Measurements from ENCODE around the gene PI4KB. TPM values are rescaled to one million over a fixed set of nuclear protein-coding genes. Genes with fewer than 3 reads are reported as not detected.

Gene PI4KB
- total RNA-seq, 1 experiment from 2014 or later: 45.1 TPM

DNA sequence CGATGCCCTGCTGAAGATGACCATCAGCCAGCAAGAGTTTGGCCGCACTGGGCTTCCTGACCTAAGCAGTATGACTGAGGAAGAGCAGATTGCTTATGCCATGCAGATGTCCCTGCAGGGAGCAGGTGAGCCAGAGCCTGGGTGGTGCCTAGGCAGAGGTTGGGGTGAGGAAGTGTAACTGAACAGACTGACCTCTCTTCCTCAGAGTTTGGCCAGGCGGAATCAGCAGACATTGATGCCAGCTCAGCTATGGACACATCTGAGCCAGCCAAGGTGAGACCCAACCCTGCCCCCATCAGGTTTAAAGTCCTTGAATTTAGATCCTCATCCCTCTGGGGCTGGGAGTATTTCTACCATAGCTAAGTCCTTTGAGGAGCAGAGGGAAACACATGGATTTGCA is 60.9 kb downstream of the PI4KB start:
- TF ChIP-seq FOSL1 (IDR thresholded peaks at IDR 0.05; ENCODE audit: low read depth) (no peak), EZH2phosphoT487 (IDR thresholded peaks at IDR 0.05; ENCODE audit: borderline replicate concordance) (no peak), SRF (IDR thresholded peaks at IDR 0.05; ENCODE audit: low read depth) (no peak), POLR2AphosphoS5 (IDR thresholded peaks at IDR 0.05; ENCODE audit: low read depth, low read length) (no peak), ZNF274 (IDR thresholded peaks at IDR 0.05; ENCODE audit: low read depth, low read length) (no peak), EZH2 (IDR thresholded peaks at IDR 0.05) (no peak), TCF7L2 (IDR thresholded peaks at IDR 0.05; ENCODE audit: borderline replicate concordance, extremely low read depth, insufficient read depth, insufficient read length) (no peak), CEBPB (IDR thresholded peaks at IDR 0.05; ENCODE audit: low read depth) (no peak), RAD21 (IDR thresholded peaks at IDR 0.05; ENCODE audit: low read depth) (no peak), CBX3 (IDR thresholded peaks at IDR 0.05; ENCODE audit: low read depth) (no peak), SIN3A (IDR thresholded peaks at IDR 0.05; ENCODE audit: low read depth) (no peak), JUND (IDR thresholded peaks at IDR 0.05) (no peak), ZFX (IDR thresholded peaks at IDR 0.05) (no peak), YY1 (IDR thresholded peaks at IDR 0.05; ENCODE audit: extremely low read depth, insufficient replicate concordance, low read depth, low read length) (no peak)
- TF ChIP-seq, protein P1, sequence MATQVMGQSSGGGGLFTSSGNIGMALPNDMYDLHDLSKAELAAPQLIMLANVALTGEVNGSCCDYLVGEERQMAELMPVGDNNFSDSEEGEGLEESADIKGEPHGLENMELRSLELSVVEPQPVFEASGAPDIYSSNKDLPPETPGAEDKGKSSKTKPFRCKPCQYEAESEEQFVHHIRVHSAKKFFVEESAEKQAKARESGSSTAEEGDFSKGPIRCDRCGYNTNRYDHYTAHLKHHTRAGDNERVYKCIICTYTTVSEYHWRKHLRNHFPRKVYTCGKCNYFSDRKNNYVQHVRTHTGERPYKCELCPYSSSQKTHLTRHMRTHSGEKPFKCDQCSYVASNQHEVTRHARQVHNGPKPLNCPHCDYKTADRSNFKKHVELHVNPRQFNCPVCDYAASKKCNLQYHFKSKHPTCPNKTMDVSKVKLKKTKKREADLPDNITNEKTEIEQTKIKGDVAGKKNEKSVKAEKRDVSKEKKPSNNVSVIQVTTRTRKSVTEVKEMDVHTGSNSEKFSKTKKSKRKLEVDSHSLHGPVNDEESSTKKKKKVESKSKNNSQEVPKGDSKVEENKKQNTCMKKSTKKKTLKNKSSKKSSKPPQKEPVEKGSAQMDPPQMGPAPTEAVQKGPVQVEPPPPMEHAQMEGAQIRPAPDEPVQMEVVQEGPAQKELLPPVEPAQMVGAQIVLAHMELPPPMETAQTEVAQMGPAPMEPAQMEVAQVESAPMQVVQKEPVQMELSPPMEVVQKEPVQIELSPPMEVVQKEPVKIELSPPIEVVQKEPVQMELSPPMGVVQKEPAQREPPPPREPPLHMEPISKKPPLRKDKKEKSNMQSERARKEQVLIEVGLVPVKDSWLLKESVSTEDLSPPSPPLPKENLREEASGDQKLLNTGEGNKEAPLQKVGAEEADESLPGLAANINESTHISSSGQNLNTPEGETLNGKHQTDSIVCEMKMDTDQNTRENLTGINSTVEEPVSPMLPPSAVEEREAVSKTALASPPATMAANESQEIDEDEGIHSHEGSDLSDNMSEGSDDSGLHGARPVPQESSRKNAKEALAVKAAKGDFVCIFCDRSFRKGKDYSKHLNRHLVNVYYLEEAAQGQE (IDR thresholded peaks at IDR 0.05; ENCODE audit: low read depth): no peak
- TF ChIP-seq, protein P2, sequence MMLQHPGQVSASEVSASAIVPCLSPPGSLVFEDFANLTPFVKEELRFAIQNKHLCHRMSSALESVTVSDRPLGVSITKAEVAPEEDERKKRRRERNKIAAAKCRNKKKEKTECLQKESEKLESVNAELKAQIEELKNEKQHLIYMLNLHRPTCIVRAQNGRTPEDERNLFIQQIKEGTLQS (IDR thresholded peaks at IDR 0.05): no peak
- TF ChIP-seq, protein P3, sequence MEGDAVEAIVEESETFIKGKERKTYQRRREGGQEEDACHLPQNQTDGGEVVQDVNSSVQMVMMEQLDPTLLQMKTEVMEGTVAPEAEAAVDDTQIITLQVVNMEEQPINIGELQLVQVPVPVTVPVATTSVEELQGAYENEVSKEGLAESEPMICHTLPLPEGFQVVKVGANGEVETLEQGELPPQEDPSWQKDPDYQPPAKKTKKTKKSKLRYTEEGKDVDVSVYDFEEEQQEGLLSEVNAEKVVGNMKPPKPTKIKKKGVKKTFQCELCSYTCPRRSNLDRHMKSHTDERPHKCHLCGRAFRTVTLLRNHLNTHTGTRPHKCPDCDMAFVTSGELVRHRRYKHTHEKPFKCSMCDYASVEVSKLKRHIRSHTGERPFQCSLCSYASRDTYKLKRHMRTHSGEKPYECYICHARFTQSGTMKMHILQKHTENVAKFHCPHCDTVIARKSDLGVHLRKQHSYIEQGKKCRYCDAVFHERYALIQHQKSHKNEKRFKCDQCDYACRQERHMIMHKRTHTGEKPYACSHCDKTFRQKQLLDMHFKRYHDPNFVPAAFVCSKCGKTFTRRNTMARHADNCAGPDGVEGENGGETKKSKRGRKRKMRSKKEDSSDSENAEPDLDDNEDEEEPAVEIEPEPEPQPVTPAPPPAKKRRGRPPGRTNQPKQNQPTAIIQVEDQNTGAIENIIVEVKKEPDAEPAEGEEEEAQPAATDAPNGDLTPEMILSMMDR (IDR thresholded peaks at IDR 0.05 in 2 of 3, conservative IDR thresholded peaks at IDR 0.05 in 1 of 3; ENCODE audit: borderline replicate concordance in 1 of 3, insufficient read depth in 1 of 3, low read depth in 2 of 3, low read length in 2 of 3): no peak
- TF ChIP-seq, protein P4, sequence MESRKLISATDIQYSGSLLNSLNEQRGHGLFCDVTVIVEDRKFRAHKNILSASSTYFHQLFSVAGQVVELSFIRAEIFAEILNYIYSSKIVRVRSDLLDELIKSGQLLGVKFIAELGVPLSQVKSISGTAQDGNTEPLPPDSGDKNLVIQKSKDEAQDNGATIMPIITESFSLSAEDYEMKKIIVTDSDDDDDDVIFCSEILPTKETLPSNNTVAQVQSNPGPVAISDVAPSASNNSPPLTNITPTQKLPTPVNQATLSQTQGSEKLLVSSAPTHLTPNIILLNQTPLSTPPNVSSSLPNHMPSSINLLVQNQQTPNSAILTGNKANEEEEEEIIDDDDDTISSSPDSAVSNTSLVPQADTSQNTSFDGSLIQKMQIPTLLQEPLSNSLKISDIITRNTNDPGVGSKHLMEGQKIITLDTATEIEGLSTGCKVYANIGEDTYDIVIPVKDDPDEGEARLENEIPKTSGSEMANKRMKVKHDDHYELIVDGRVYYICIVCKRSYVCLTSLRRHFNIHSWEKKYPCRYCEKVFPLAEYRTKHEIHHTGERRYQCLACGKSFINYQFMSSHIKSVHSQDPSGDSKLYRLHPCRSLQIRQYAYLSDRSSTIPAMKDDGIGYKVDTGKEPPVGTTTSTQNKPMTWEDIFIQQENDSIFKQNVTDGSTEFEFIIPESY (IDR thresholded peaks at IDR 0.05; ENCODE audit: extremely low read depth, insufficient replicate concordance, low read length): no peak
- ChIA-PET RAD21 (ENCODE audit: low non-redundant PET in 1 of 2, low total read pairs in 2 of 2, uncharacterized antibody in 2 of 2, unreplicated experiment in 2 of 2) (no interaction called here), CTCF (no interaction called here), POLR2A (no interaction called here)
- Histone ChIP-seq H4K20me1 (ENCODE audit: insufficient read depth) (no peaks in the 10 kb centered on the region), H3K9me3 (ENCODE audit: control insufficient read depth in 1 of 2, insufficient read depth in 1 of 2, low read depth in 1 of 2, low read length in 2 of 2) (no peaks in the 10 kb centered on the region), H2AFZ (ENCODE audit: low read depth, low read length, poor library complexity, severe bottlenecking) (no peak overlapping the region), H3K79me2 (ENCODE audit: insufficient read depth, low read length) (peaks cover 22% of the 10 kb centered on the region), H3K9ac (ENCODE audit: low read length) (no peak overlapping the region), H3K27ac (ENCODE audit: low read depth, low read length) (no peak overlapping the region), H3K27me3 (ENCODE audit: insufficient read depth, low read length) (no peaks in the 10 kb centered on the region), H3K4me1 (ENCODE audit: control insufficient read depth in 1 of 2, insufficient read depth in 2 of 2, low read length in 2 of 2) (no peaks in the 10 kb centered on the region), H3K4me2 (ENCODE audit: low read length) (no peak overlapping the region), H3K36me3 (ENCODE audit: control insufficient read depth in 1 of 2, insufficient read depth in 2 of 2, low read length in 2 of 2) (peaks cover 27 to 37% of the 10 kb centered on the region in 2 experiments; a peak in 3 of 4 replicates), H3K4me3 (replicated peaks in 1 of 2; ENCODE audit: low read depth in 1 of 2, low read length in 2 of 2) (no peak overlapping the region), H3K9me2 (ENCODE audit: insufficient read depth) (no peaks in the 10 kb centered on the region)
- no peak for ATAC-seq
- DNase-seq (ENCODE audit: low read depth, low spot score): no peak
- BruUV-seq (replicated peaks): no TSS peak
- intact Hi-C loops (cut with micrococcal nuclease): no loop called here

Measured in HCT116 (cell line).